Keratinocyte (primary cell): ENCODE results near the gene RASAL2. TPM values are rescaled to one million over a fixed set of nuclear protein-coding genes. Genes with fewer than 3 reads are reported as not detected.

Experiments
- DNase-seq: peaks from one replicate; pipeline ENCODE4 v3.0.0-alpha.2; 2011; ENCODE audit warnings: low read depth, missing footprints, low spot score
- FAIRE-seq: peaks from 2 replicates; lab custom pipeline; 2011; peaks lifted over from hg19 to GRCh38; lab: Jason Lieb, UNC
- H2AFZ ChIP-seq: 2 replicates; pipeline ENCODE4 v1.6.0; 2012; ENCODE audit warnings: low read length, control low read depth, inconsistent platforms; ENCODE audit not compliant: control insufficient read depth
- H3K27ac ChIP-seq: 2 replicates; pipeline ENCODE4 v1.5.1; 2011; ENCODE audit warnings: low read length; ENCODE audit not compliant: control insufficient read depth, insufficient read depth
- H3K27me3 ChIP-seq: 3 replicates; pipeline ENCODE4 v1.6.0; 2011; ENCODE audit warnings: low read length; ENCODE audit not compliant: control insufficient read depth, insufficient read depth; ENCODE audit errors: extremely low read depth
- H3K36me3 ChIP-seq, 2 experiments: 2 replicates in 1 of 2; 3 replicates in 1 of 2; pipeline ENCODE4 v1.5.1; 2011; ENCODE audit warnings: low read length in 2 of 2, mild to moderate bottlenecking in 1 of 2; ENCODE audit not compliant: control insufficient read depth in 2 of 2, insufficient read depth in 2 of 2; ENCODE audit errors: extremely low read depth in 1 of 2
- H3K4me1 ChIP-seq: 3 replicates; pipeline ENCODE4 v1.5.1; 2011; ENCODE audit warnings: low read length; ENCODE audit not compliant: control insufficient read depth, insufficient read depth; ENCODE audit errors: extremely low read depth
- H3K4me2 ChIP-seq: 3 replicates; pipeline ENCODE4 v1.6.0; 2011; ENCODE audit warnings: low read depth, low read length; ENCODE audit not compliant: control insufficient read depth, insufficient read depth; ENCODE audit errors: extremely low read depth
- H3K4me3 ChIP-seq, 3 experiments: fragments of 200-600 bp in 1 of 3; sonication (generic) in 1 of 3; 2 replicates in 2 of 3; 3 replicates in 1 of 3; pipeline ENCODE4 v1.5.1; 2011 to 2016; ENCODE audit warnings: low read length in 3 of 3, mild to moderate bottlenecking in 3 of 3, control low read depth in 2 of 3, inconsistent platforms in 1 of 3, low read depth in 1 of 3, mixed read lengths in 1 of 3, mixed run types in 1 of 3, moderate library complexity in 1 of 3; ENCODE audit not compliant: control insufficient read depth in 2 of 3, insufficient read depth in 2 of 3; ENCODE audit errors: extremely low read depth in 1 of 3
- H3K79me2 ChIP-seq: 2 replicates; pipeline ENCODE4 v1.6.0; 2012; ENCODE audit warnings: low read length; ENCODE audit not compliant: control insufficient read depth, insufficient read depth
- H3K9ac ChIP-seq: 3 replicates; pipeline ENCODE4 v1.6.0; 2011; ENCODE audit warnings: low read length; ENCODE audit not compliant: control insufficient read depth, insufficient read depth; ENCODE audit errors: extremely low read depth
- H3K9me1 ChIP-seq: 3 replicates; pipeline ENCODE4 v1.6.0; 2011; ENCODE audit warnings: low read length; ENCODE audit not compliant: control insufficient read depth, insufficient read depth; ENCODE audit errors: extremely low read depth
- H3K9me3 ChIP-seq: 2 replicates; pipeline ENCODE4 v1.5.1; 2012; ENCODE audit warnings: low read depth, low read length; ENCODE audit not compliant: control insufficient read depth
- H4K20me1 ChIP-seq: 3 replicates; pipeline ENCODE4 v1.6.0; 2011; ENCODE audit warnings: low read length; ENCODE audit not compliant: control insufficient read depth, insufficient read depth; ENCODE audit errors: extremely low read depth
- EZH2 ChIP-seq: IDR thresholded peaks from one replicate; pipeline ENCODE4 v1.6.1; 2012; ENCODE audit warnings: inconsistent platforms, mild to moderate bottlenecking, low read length, moderate library complexity
- dilution Hi-C: fragments of 300-500 bp; cut with MboI; formaldehyde crosslinking; loops from one replicate; pipeline ENCODE4 v1.7.0; 2020; ENCODE audit warnings: low sequenced_read_pairs; ENCODE audit not compliant: extremely low pct_ligation_motif_present
- polyA plus RNA-seq, 5 experiments: library from polyadenylated mRNA; depleted of rRNA in 3 of 5; stranded (reverse) in 3 of 5; stranded (forward) in 1 of 5; unstranded in 1 of 5; fragments of >200 nt; gene quantifications; 1 replicate in 1 of 5; 2 replicates in 3 of 5; 3 replicates in 1 of 5; pipeline versions ENCODE4 v1.2.1 to v1.2.3, GENCODE V29; 2011 to 2012; ENCODE audit warnings: missing spikeins in 2 of 5, low read depth in 1 of 5, low replicate concordance in 1 of 5
- TF ChIP-seq, protein P1 (sequence below), 3 experiments: IDR thresholded peaks in 1 of 3; conservative IDR thresholded peaks in 1 of 3; optimal IDR thresholded peaks in 1 of 3; 2 replicates in 2 of 3; 3 replicates in 1 of 3; pipeline versions ENCODE3 to v1.5.1; 2011; ENCODE audit warnings: low read length in 3 of 3, mild to moderate bottlenecking in 3 of 3, moderate library complexity in 2 of 3, control low read depth in 1 of 3, inconsistent platforms in 1 of 3; ENCODE audit not compliant: insufficient read depth in 2 of 3; ENCODE audit errors: extremely low read depth in 1 of 3

The RASAL2 gene
- polyA plus RNA-seq, 1 donor (not counting 4 experiments of a cell fraction or from before 2014, with no cell fraction given) = 27.2 TPM

DNA sequence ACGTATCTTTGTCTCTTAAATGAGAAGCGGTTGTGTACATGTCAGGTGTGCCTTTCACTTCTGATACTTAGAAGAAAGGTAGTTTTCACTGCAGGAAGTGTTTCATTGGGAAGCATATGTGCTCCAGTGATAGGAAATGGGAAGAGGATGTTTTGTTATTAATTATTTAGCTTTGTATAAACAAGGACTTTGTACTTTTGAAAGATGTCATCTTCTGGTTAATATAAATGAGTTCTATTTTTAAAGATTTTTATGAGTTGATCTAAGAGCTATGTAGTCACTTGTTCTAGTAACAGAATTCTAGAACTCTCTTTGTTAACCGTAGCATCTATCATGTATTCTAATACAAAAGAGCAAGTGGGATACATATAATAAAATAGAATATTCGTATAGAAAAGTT lies 130.5 kb downstream of the RASAL2 start:
- peaks cover 70% of the 10 kb centered on the region for H3K79me2 ChIP-seq
- H3K9ac ChIP-seq = no peak overlapping the region
- H3K9me3 ChIP-seq = peaks cover 2% of the 10 kb centered on the region
- no peak overlapping the region for H3K4me3 ChIP-seq
- no peak overlapping the region for H3K4me2 ChIP-seq
- FAIRE-seq (no peak), DNase-seq (no peak)
- no peaks in the 10 kb centered on the region for H3K36me3 ChIP-seq
- no peak for TF ChIP-seq EZH2
- TF ChIP-seq, protein P1, sequence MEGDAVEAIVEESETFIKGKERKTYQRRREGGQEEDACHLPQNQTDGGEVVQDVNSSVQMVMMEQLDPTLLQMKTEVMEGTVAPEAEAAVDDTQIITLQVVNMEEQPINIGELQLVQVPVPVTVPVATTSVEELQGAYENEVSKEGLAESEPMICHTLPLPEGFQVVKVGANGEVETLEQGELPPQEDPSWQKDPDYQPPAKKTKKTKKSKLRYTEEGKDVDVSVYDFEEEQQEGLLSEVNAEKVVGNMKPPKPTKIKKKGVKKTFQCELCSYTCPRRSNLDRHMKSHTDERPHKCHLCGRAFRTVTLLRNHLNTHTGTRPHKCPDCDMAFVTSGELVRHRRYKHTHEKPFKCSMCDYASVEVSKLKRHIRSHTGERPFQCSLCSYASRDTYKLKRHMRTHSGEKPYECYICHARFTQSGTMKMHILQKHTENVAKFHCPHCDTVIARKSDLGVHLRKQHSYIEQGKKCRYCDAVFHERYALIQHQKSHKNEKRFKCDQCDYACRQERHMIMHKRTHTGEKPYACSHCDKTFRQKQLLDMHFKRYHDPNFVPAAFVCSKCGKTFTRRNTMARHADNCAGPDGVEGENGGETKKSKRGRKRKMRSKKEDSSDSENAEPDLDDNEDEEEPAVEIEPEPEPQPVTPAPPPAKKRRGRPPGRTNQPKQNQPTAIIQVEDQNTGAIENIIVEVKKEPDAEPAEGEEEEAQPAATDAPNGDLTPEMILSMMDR (optimal IDR thresholded peaks at IDR 0.05 in 1 of 3, IDR thresholded peaks at IDR 0.05 in 1 of 3, conservative IDR thresholded peaks at IDR 0.05 in 1 of 3; ENCODE audit: extremely low read depth in 1 of 3, insufficient read depth in 2 of 3, low read length in 3 of 3) = no peak
- H2AFZ ChIP-seq = no peak overlapping the region
- no peak overlapping the region for H3K27ac ChIP-seq
- no peaks in the 10 kb centered on the region for H3K9me1 ChIP-seq
- no peaks in the 10 kb centered on the region for H3K27me3 ChIP-seq
- H3K4me1 ChIP-seq = peaks cover 6% of the 10 kb centered on the region
- no peaks in the 10 kb centered on the region for H4K20me1 ChIP-seq
- dilution Hi-C loops = no loop called here

DNA sequence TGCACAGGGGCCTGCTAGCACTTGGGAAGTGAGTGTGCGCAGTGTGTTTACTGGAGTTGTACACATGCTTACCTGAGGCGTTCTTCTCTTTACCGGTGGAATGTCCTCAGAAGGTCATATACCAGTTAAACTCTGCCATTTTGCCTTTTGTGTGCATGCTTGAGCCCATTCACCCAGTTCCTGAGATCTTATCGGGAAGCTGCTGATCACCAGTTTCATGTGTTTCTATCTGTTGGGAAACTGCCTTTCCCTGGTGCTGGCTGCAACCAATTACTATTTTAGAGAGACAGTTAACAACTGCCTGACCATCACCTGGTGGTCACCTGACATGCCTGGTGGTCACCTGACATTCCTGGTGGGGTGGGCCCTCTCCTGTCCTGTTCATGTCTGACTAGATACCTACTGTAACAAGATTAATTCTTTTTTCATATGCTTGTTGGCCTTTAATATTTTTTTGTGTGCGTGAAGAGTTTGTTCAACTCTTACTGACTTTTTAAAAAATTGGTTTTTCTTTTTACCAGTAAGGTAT lies 137.0 kb downstream of the RASAL2 start:
- Histone ChIP-seq H3K79me2 (peaks cover 64% of the 10 kb centered on the region), H4K20me1 (no peaks in the 10 kb centered on the region), H3K27ac (no peak overlapping the region), H2AFZ (no peak overlapping the region), H3K4me2 (no peak overlapping the region), H3K9ac (no peak overlapping the region), H3K27me3 (no peaks in the 10 kb centered on the region), H3K9me3 (no peaks in the 10 kb centered on the region), H3K4me1 (peaks cover 9% of the 10 kb centered on the region), H3K9me1 (no peaks in the 10 kb centered on the region), H3K4me3 (no peak overlapping the region), H3K36me3 (peaks cover 0 to 2% of the 10 kb centered on the region in 2 experiments)
- DNase-seq (no peak), FAIRE-seq (peak; percentile 80)
- TF ChIP-seq, protein P1 (optimal IDR thresholded peaks at IDR 0.05 in 1 of 3, IDR thresholded peaks at IDR 0.05 in 1 of 3, conservative IDR thresholded peaks at IDR 0.05 in 1 of 3; ENCODE audit: extremely low read depth in 1 of 3, insufficient read depth in 2 of 3, low read length in 3 of 3) = no peak
- no peak for TF ChIP-seq EZH2
- dilution Hi-C loops = no loop called here
